ENCODE data around the gene IGSF1.

GRCh38 chrX:131302701-131303100 is 13.6 kb upstream of the IGSF1 start:
- TF ChIP-seq EZH2 (IDR thresholded peaks at IDR 0.05), result no peak
- no peak for TF ChIP-seq CTCF (IDR thresholded peaks at IDR 0.05)
- no peak for TF ChIP-seq EZH2phosphoT487 (IDR thresholded peaks at IDR 0.05)
